Panc1 (cell line): Measurements from ENCODE around the gene PDE9A. TPM values are rescaled to one million over a fixed set of nuclear protein-coding genes. Genes with fewer than 3 reads are reported as not detected.

Source experiments
- ATAC-seq: fragments of 200-7000 bp; cut with Tn5 transposase; 2 replicates; pipeline ENCODE4 v1.9.1; 2020; ENCODE audit warnings: mild to moderate bottlenecking, moderate library complexity
- BruUV-seq: library from RNA; stranded (reverse); fragments of 400-500 nt; replicated peaks from 2 replicates; lab custom pipeline; 2021; lab: Mats Ljungman, UMichigan
- CTCF ChIA-PET: fragments of 300-600 bp; sonication (Branson Sonifier 250); formaldehyde crosslinking; loops from one replicate; lab custom pipeline; 2022; ENCODE audit warnings: antibody characterized with exemption; lab: Charles Lee
- POLR2A ChIA-PET: fragments of 300-600 bp; sonication (Branson Sonifier 250); formaldehyde crosslinking; loops from one replicate; lab custom pipeline; 2022; ENCODE audit warnings: antibody characterized with exemption; lab: Charles Lee
- DNase-seq: peaks from one replicate; pipeline ENCODE4 v3.0.0-alpha.2; 2010; ENCODE audit warnings: low read depth, low spot score
- H3K27ac ChIP-seq: 2 replicates; pipeline ENCODE4 v1.5.1; 2011; ENCODE audit warnings: mild to moderate bottlenecking, low read length, inconsistent platforms
- H3K27me3 ChIP-seq: fragments of 200-500 bp; sonication (Bioruptor generic); 2 replicates; pipeline ENCODE4 v1.6.0; 2014; ENCODE audit warnings: low read length, inconsistent platforms; ENCODE audit not compliant: control insufficient read depth, insufficient read depth
- H3K36me3 ChIP-seq: fragments of 200-500 bp; sonication (Bioruptor generic); 2 replicates; pipeline ENCODE4 v1.5.1; 2014; ENCODE audit warnings: inconsistent platforms, mild to moderate bottlenecking, low read length, moderate library complexity; ENCODE audit not compliant: control insufficient read depth, insufficient read depth
- H3K4me1 ChIP-seq: 2 replicates; pipeline ENCODE4 v1.5.1; 2011; ENCODE audit warnings: inconsistent platforms, mild to moderate bottlenecking, low read length, moderate library complexity; ENCODE audit not compliant: control insufficient read depth, insufficient read depth
- H3K4me3 ChIP-seq, 2 experiments: 2 replicates each; pipeline ENCODE4 v1.5.1; 2011 to 2012; ENCODE audit warnings: low read depth in 2 of 2, low read length in 2 of 2, mild to moderate bottlenecking in 2 of 2, inconsistent platforms in 1 of 2, moderate library complexity in 1 of 2
- H3K9me3 ChIP-seq: fragments of 200-500 bp; sonication (Bioruptor generic); 2 replicates; pipeline ENCODE4 v1.5.1; 2014; ENCODE audit warnings: low read depth, mild to moderate bottlenecking, inconsistent platforms, low read length, moderate library complexity; ENCODE audit not compliant: control insufficient read depth, insufficient read depth
- POLR2AphosphoS5 ChIP-seq: IDR thresholded peaks from 2 replicates; pipeline ENCODE4 v1.6.1; 2012; ENCODE audit warnings: mild to moderate bottlenecking, low read depth, low read length, moderate library complexity
- SIN3A ChIP-seq: IDR thresholded peaks from 2 replicates; pipeline ENCODE4 v1.6.1; 2012; ENCODE audit warnings: low read depth, mild to moderate bottlenecking, low read length, moderate library complexity, borderline replicate concordance; ENCODE audit not compliant: insufficient read depth
- TCF7L2 ChIP-seq: IDR thresholded peaks from 2 replicates; pipeline ENCODE4 v1.6.1; 2011; ENCODE audit warnings: mild to moderate bottlenecking, low read depth, low read length, inconsistent platforms
- in situ Hi-C: cut with HindIII; loops from 2 replicates; pipeline ENCODE4 v1.10.0; 2016; ENCODE audit warnings: low sequenced_read_pairs, low pct_unique_long_range_greater_than_20kb
- intact Hi-C: fragments of 100-400 bp; cut with micrococcal nuclease; formaldehyde crosslinking; loops from one replicate; pipeline ENCODE4 v1.10.0; 2022; ENCODE audit not compliant: unreplicated experiment
- total RNA-seq: library from RNA; stranded (reverse); gene quantifications from one replicate; pipeline ENCODE4 v1.2.1, GENCODE V29; 2021; ENCODE audit not compliant: unreplicated experiment
- TF ChIP-seq, protein P1 (sequence below): fragments of 450-650 bp; IDR thresholded peaks from 2 replicates; pipeline ENCODE4 v1.5.1; 2017; ENCODE audit warnings: mild to moderate bottlenecking
- TF ChIP-seq, protein P2 (sequence below), 2 experiments: IDR thresholded peaks; 2 replicates each; pipeline ENCODE4 v1.6.1; 2011 to 2012; ENCODE audit warnings: low read depth in 2 of 2, control low read depth in 1 of 2, low read length in 1 of 2, mild to moderate bottlenecking in 1 of 2, moderate library complexity in 1 of 2; ENCODE audit not compliant: insufficient read depth in 1 of 2

Gene PDE9A
- total RNA-seq, 1 experiment from 2014 or later: 0.72 TPM

DNA sequence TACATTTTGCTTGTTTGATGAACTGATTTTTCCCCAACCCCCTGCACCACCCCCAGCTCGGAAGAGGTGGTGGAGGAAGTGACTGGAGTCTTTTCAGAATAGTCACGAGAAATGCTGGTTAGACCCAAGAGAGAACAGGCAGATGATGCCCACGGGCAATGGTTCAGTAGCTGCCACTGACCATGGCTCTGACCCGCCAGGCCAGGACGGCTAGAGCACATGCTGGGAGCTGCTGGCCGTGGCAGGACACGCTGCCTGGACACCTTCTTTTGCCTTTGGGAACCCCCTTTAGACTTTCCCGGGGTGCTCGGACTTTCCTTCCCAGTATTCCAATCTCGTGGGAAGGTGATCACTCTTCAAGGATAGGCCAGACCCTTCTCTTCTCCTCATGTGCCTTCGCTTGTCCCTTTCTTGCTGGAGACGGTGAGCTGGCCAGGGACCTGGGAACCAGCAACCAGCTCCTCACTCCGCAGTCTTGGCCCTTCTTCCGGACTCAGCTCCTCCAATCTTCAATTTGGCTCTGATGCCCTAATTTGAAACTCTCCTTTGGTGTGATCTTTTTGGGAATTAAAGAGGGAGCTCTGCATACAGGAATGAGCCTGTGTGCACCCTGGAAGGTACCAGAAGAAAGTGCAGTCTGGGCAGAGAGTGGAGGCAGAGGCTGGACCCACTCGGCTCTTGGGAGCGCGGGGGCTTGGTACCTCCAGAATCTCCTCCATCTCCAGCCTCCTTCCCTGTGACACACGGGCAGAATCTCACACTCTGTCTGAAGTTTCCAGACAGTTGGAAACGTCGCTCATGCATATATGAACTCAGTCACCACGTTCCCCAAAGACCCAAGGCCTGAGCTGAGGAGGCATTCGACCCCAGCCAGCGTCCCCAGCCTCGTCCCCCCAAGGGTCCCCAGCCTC lies 4.0 kb upstream of the PDE9A start:
- TF ChIP-seq TCF7L2 (no peak), SIN3A (no peak)
- TF ChIP-seq, protein P1, sequence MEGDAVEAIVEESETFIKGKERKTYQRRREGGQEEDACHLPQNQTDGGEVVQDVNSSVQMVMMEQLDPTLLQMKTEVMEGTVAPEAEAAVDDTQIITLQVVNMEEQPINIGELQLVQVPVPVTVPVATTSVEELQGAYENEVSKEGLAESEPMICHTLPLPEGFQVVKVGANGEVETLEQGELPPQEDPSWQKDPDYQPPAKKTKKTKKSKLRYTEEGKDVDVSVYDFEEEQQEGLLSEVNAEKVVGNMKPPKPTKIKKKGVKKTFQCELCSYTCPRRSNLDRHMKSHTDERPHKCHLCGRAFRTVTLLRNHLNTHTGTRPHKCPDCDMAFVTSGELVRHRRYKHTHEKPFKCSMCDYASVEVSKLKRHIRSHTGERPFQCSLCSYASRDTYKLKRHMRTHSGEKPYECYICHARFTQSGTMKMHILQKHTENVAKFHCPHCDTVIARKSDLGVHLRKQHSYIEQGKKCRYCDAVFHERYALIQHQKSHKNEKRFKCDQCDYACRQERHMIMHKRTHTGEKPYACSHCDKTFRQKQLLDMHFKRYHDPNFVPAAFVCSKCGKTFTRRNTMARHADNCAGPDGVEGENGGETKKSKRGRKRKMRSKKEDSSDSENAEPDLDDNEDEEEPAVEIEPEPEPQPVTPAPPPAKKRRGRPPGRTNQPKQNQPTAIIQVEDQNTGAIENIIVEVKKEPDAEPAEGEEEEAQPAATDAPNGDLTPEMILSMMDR: no peak
- ATAC-seq (no peak), DNase-seq (no peak)
- in situ Hi-C loops (no loop called here), intact Hi-C loops (no loop called here)
- no peaks in the 10 kb centered on the region for H3K9me3 ChIP-seq
- CTCF ChIA-PET: no interaction called here
- H3K27me3 ChIP-seq: no peaks in the 10 kb centered on the region; the same call in 1 of the 2 replicates
- H3K4me3 ChIP-seq: no peak overlapping the region
- no TSS peak for BruUV-seq
- H3K27ac ChIP-seq: no peak overlapping the region
- POLR2A ChIA-PET: no interaction called here
- H3K4me1 ChIP-seq: no peaks in the 10 kb centered on the region
- no peaks in the 10 kb centered on the region for H3K36me3 ChIP-seq

DNA sequence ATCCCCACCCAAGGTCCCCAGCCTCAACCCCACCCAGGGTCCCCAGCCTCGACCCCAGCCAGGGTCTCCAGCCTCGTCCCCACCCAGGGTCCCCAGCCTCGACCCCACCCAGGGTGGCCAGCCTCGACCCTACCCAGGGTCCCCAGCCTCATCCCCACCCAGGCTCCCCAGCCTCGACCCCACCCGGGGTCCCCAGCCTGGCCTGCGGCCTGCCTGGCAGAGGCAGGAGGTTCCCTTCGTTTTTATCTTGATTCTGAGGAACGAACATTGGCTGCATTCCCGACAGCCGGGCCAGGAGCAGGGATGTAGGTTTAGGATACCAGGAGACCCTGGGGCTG lies 3.4 kb upstream of the PDE9A start:
- Histone ChIP-seq H3K4me3 (no peak overlapping the region), H3K4me1 (no peaks in the 10 kb centered on the region), H3K9me3 (no peaks in the 10 kb centered on the region), H3K27me3 (no peaks in the 10 kb centered on the region; the same call in 1 of the 2 replicates), H3K36me3 (no peaks in the 10 kb centered on the region), H3K27ac (no peak overlapping the region)
- in situ Hi-C loops (no loop called here), intact Hi-C loops (no loop called here)
- TF ChIP-seq TCF7L2: no peak
- TF ChIP-seq, protein P1: no peak
- no peak for TF ChIP-seq POLR2AphosphoS5
- TF ChIP-seq, protein P2, sequence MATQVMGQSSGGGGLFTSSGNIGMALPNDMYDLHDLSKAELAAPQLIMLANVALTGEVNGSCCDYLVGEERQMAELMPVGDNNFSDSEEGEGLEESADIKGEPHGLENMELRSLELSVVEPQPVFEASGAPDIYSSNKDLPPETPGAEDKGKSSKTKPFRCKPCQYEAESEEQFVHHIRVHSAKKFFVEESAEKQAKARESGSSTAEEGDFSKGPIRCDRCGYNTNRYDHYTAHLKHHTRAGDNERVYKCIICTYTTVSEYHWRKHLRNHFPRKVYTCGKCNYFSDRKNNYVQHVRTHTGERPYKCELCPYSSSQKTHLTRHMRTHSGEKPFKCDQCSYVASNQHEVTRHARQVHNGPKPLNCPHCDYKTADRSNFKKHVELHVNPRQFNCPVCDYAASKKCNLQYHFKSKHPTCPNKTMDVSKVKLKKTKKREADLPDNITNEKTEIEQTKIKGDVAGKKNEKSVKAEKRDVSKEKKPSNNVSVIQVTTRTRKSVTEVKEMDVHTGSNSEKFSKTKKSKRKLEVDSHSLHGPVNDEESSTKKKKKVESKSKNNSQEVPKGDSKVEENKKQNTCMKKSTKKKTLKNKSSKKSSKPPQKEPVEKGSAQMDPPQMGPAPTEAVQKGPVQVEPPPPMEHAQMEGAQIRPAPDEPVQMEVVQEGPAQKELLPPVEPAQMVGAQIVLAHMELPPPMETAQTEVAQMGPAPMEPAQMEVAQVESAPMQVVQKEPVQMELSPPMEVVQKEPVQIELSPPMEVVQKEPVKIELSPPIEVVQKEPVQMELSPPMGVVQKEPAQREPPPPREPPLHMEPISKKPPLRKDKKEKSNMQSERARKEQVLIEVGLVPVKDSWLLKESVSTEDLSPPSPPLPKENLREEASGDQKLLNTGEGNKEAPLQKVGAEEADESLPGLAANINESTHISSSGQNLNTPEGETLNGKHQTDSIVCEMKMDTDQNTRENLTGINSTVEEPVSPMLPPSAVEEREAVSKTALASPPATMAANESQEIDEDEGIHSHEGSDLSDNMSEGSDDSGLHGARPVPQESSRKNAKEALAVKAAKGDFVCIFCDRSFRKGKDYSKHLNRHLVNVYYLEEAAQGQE (IDR thresholded peaks at IDR 0.05; ENCODE audit: insufficient read depth in 1 of 2, low read depth in 2 of 2, low read length in 1 of 2): no peak
- TF ChIP-seq SIN3A: no peak
- DNase-seq (no peak), ATAC-seq (no peak)
- no TSS peak for BruUV-seq
- ChIA-PET CTCF (no interaction called here), POLR2A (no interaction called here)
